HepG2 (cell line): ENCODE measurements around the gene RELL2. TPM values are rescaled to one million over a fixed set of nuclear protein-coding genes. Genes with fewer than 3 reads are reported as not detected.

Experiments
- ATAC-seq: fragments of 200-7000 bp; cut with Tn5 transposase; 3 replicates; pipeline ENCODE4 v1.9.1; 2020; ENCODE audit warnings: mild to moderate bottlenecking, moderate library complexity
- BruUV-seq: library from RNA; stranded (reverse); fragments of 400-500 nt; replicated peaks from 2 replicates; lab custom pipeline; 2021; lab: Mats Ljungman, UMichigan
- CTCF ChIA-PET: fragments of 300-600 bp; formaldehyde crosslinking; extraction: SDS; loops from one replicate; lab custom pipeline; 2021; ENCODE audit warnings: low total read pairs, inconsistent platforms, low intra/inter-chr PET ratio; lab: Yijun Ruan, JAX
- POLR2A ChIA-PET: fragments of 350-600 bp; sonication (Branson Sonifier 250); formaldehyde crosslinking; loops from one replicate; lab custom pipeline; 2020; ENCODE audit warnings: antibody characterized with exemption, inconsistent platforms; lab: Yijun Ruan, JAX
- DNase-seq: peaks from one replicate; pipeline ENCODE4 v3.0.0-alpha.2; 2015; ENCODE audit warnings: low spot score
- FAIRE-seq: peaks from 3 replicates; lab custom pipeline; 2011; peaks lifted over from hg19 to GRCh38; lab: Jason Lieb, UNC
- H2AFZ ChIP-seq: one replicate; pipeline ENCODE4 v1.6.1; 2011; ENCODE audit warnings: low read length, inconsistent platforms
- H3K27ac ChIP-seq: fragments of 300-600 bp; 3 replicates; pipeline ENCODE4 v1.8.0; 2011; ENCODE audit warnings: mixed run types, mild to moderate bottlenecking, mixed read lengths, low read length, inconsistent platforms; ENCODE audit not compliant: insufficient read depth; ENCODE audit errors: extremely low read length
- H3K27me3 ChIP-seq, 2 experiments: fragments of 200-600 bp in 1 of 2; 2 replicates in 1 of 2; 3 replicates in 1 of 2; pipeline versions ENCODE4 v1.6.0 to v1.8.0; 2011; ENCODE audit warnings: low read length in 2 of 2, mild to moderate bottlenecking in 2 of 2, moderate library complexity in 2 of 2, inconsistent platforms in 1 of 2; ENCODE audit not compliant: insufficient read depth in 2 of 2, control insufficient read depth in 1 of 2
- H3K36me3 ChIP-seq, 2 experiments: fragments of 200-600 bp in 1 of 2; replicated peaks in 1 of 2; 2 replicates in 1 of 2; 3 replicates in 1 of 2; pipeline versions ENCODE4 v1.5.1 to v1.8.0; 2011; ENCODE audit warnings: low read length in 2 of 2, inconsistent platforms in 1 of 2; ENCODE audit not compliant: insufficient read depth in 2 of 2, control insufficient read depth in 1 of 2
- H3K4me1 ChIP-seq: 2 replicates; pipeline ENCODE4 v1.5.1; 2012; ENCODE audit warnings: low read length, inconsistent platforms; ENCODE audit not compliant: insufficient read depth
- H3K4me2 ChIP-seq: 2 replicates; pipeline ENCODE4 v1.6.0; 2011; ENCODE audit warnings: low read depth, low read length, inconsistent platforms
- H3K4me3 ChIP-seq, 3 experiments: fragments of 200-600 bp in 1 of 3; sonication (generic), shearing (Covaris generic) in 1 of 3; replicated peaks in 1 of 3; 2 replicates each; pipeline ENCODE4 v1.5.1; 2011 to 2016; ENCODE audit warnings: low read length in 3 of 3, inconsistent platforms in 2 of 3, low read depth in 2 of 3, mild to moderate bottlenecking in 2 of 3, control low read depth in 1 of 3, mixed read lengths in 1 of 3; ENCODE audit not compliant: insufficient read depth in 1 of 3
- H3K79me2 ChIP-seq: one replicate; pipeline ENCODE4 v1.6.1; 2011; ENCODE audit warnings: low read length, inconsistent platforms; ENCODE audit not compliant: insufficient read depth
- H3K9ac ChIP-seq: 2 replicates; pipeline ENCODE4 v1.6.0; 2011; ENCODE audit warnings: mild to moderate bottlenecking, low read depth, low read length, inconsistent platforms; ENCODE audit not compliant: insufficient read depth
- H3K9me3 ChIP-seq: 2 replicates; pipeline ENCODE4 v1.5.1; 2012; ENCODE audit warnings: mild to moderate bottlenecking, low read length
- H4K20me1 ChIP-seq: 2 replicates; pipeline ENCODE4 v1.6.0; 2011; ENCODE audit warnings: inconsistent platforms, mild to moderate bottlenecking, low read length, moderate library complexity; ENCODE audit not compliant: insufficient read depth
- CERS6 ChIP-seq: sonication (generic); formaldehyde crosslinking; IDR thresholded peaks from 2 replicates; pipeline ENCODE4 v1.5.0; 2020; ENCODE audit warnings: missing genetic modification reagents
- MIXL1 ChIP-seq: IDR thresholded peaks from 2 replicates; pipeline ENCODE4 v1.6.1; 2016
- NFYB ChIP-seq: sonication (generic); formaldehyde crosslinking; IDR thresholded peaks from 2 replicates; pipeline ENCODE4 v1.4.0; 2020; ENCODE audit warnings: missing genetic modification reagents
- TAF1 ChIP-seq: sonication (generic); formaldehyde crosslinking; IDR thresholded peaks from 2 replicates; pipeline ENCODE4 v1.4.0; 2020; ENCODE audit warnings: missing genetic modification reagents
- ZFP82 ChIP-seq: sonication (generic); formaldehyde crosslinking; IDR thresholded peaks from 2 replicates; pipeline ENCODE4 v1.5.1; 2020; ENCODE audit warnings: mild to moderate bottlenecking, missing genetic modification reagents, borderline replicate concordance
- ZNF160 ChIP-seq: sonication (generic); formaldehyde crosslinking; IDR thresholded peaks from 2 replicates; pipeline ENCODE4 v1.8.0; 2022; ENCODE audit warnings: mild to moderate bottlenecking, inconsistent platforms, missing genetic modification reagents
- ZNF646 ChIP-seq: sonication (generic); formaldehyde crosslinking; IDR thresholded peaks from 2 replicates; pipeline ENCODE4 v1.9.0; 2021; ENCODE audit warnings: mild to moderate bottlenecking, missing genetic modification reagents
- WGBS: methylation state at CpG from one replicate; pipeline ENCODE4 v1.1.6; 2017; ENCODE audit warnings: low lambda C conversion rate; 5-methylcytosine and 5-hydroxymethylcytosine counted together
- in situ Hi-C: cut with HindIII; loops from 2 replicates; pipeline ENCODE4 v1.10.0; 2017; ENCODE audit warnings: low pct_unique_long_range_greater_than_20kb; ENCODE audit not compliant: extremely low pct_ligation_motif_present
- intact Hi-C: fragments of 100-400 bp; cut with micrococcal nuclease; formaldehyde crosslinking; loops from one replicate; pipeline ENCODE4 v1.10.0; 2022; ENCODE audit not compliant: unreplicated experiment
- polyA plus RNA-seq, 8 experiments: library from polyadenylated mRNA; depleted of rRNA in 3 of 8; stranded (reverse) in 7 of 8; unstranded in 1 of 8; fragments of >200 nt; fragmentation: Illumina TruSeq in 4 of 8; extraction: Trizol in 4 of 8; gene quantifications; 2 replicates each; pipeline versions ENCODE4 v1.2.1 to v1.2.3, GENCODE V29; 2011 to 2016; ENCODE audit warnings: low read depth in 4 of 8, missing spikeins in 1 of 8, mixed read lengths in 1 of 8; ENCODE audit not compliant: insufficient read depth in 1 of 8
- total RNA-seq, 5 experiments: library from RNA; depleted of rRNA; stranded (reverse); fragments of >200 nt; fragmentation: Illumina TruSeq; extraction: Trizol; gene quantifications; 2 replicates each; pipeline ENCODE4 v1.2.3, GENCODE V29; 2016; ENCODE audit warnings: low read depth in 1 of 5

RELL2 gene
- total and polyA plus RNA-seq, 2 of the 13 experiments (the other 11 are each of a cell fraction or from before 2014, with no cell fraction given) = 6.4 to 8.3 TPM

GRCh38 chr5:141655020-141655419, 18.2 kb downstream of the RELL2 start:
- in situ Hi-C loops = no loop called here
- ATAC-seq = no peak
- Histone ChIP-seq H3K27ac (no peak overlapping the region), H3K79me2 (no peaks in the 10 kb centered on the region), H3K9ac (no peak overlapping the region), H3K4me2 (no peak overlapping the region), H3K36me3 (no peaks in the 10 kb centered on the region), H3K4me3 (no peak overlapping the region), H3K4me1 (peaks cover 16% of the 10 kb centered on the region), H3K9me3 (no peaks in the 10 kb centered on the region), H2AFZ (no peak overlapping the region), H4K20me1 (no peaks in the 10 kb centered on the region), H3K27me3 (peaks cover 5 to 15% of the 10 kb centered on the region in 2 experiments; a peak in 4 of 5 replicates)
- BruUV-seq = no TSS peak
- ChIA-PET CTCF (no interaction called here), POLR2A (no interaction called here)
- FAIRE-seq = no peak
- WGBS = 41% methylated on average over 7 of the region's 7 CpGs
- intact Hi-C loops = no loop called here
- TF ChIP-seq ZNF646 (CRISPR knock-in tag) = peak; percentile 47; the same call in 1 of the 2 replicates
- no peak for TF ChIP-seq MIXL1
- TF ChIP-seq NFYB (CRISPR knock-in tag) = no peak
- no peak for TF ChIP-seq CERS6
- TF ChIP-seq ZFP82 (CRISPR knock-in tag) = no peak
- no peak for TF ChIP-seq TAF1 (CRISPR knock-in tag)
- TF ChIP-seq ZNF160 (CRISPR knock-in tag) = no peak
- no peak for DNase-seq
